ENCODE measurements around the gene DNMBP.

- TF ChIP-seq CTCF (IDR thresholded peaks at IDR 0.05) = no peak
- no peak for TF ChIP-seq JUNB (IDR thresholded peaks at IDR 0.05)
- no peak for TF ChIP-seq ELK1 (IDR thresholded peaks at IDR 0.05; ENCODE audit: low read depth, low read length)
- no peak for TF ChIP-seq PHF8 (IDR thresholded peaks at IDR 0.05; ENCODE audit: borderline replicate concordance, low read depth)
- TF ChIP-seq EHF (CRISPR knock-in tag; IDR thresholded peaks at IDR 0.05) = no peak
- no peak for TF ChIP-seq CBX8 (IDR thresholded peaks at IDR 0.05)
Observed at GRCh38 chr10:99858849-99859248, 150.9 kb downstream of the DNMBP start.
